HG02970 (cell line): Measurements from ENCODE around the gene PDXK.

Experiments used
- ATAC-seq: cut with Tn5 transposase; IDR thresholded peaks from one replicate; pipeline ENCODE4 v1.9.1; 2021; ENCODE audit warnings: mild to moderate bottlenecking, moderate library complexity, moderate number of reproducible peaks; ENCODE audit not compliant: unreplicated experiment, low FRiP score

Gene PDXK

DNA sequence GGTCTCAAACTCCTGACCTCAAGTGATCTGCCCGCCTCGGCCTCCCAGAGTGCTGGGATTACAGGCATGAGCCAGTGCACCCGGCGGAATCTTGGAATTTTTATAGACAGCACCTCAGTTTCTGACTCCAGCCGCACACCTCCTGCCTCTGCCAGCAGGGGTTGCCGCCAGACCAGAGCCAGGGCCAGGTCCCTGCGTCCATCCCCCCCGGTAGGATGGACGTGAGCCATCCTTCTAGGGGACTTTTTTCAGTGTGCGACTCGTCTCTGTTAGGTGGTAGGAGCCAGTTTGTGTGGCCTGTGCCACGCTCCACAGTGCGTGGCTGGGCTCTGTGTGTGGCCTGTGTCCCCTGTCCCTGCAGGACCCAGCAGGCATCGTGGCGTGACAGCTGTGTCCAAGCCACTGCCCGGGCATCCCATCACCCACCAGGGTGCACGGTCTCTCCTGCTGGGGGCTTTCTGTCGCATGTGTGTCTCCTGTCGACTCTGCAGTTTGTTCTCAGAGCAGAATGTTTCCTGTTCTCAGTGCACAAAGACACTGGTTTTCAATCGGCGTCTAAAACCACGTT lies 41.5 kb downstream of the PDXK start:
- ATAC-seq: no peak

DNA sequence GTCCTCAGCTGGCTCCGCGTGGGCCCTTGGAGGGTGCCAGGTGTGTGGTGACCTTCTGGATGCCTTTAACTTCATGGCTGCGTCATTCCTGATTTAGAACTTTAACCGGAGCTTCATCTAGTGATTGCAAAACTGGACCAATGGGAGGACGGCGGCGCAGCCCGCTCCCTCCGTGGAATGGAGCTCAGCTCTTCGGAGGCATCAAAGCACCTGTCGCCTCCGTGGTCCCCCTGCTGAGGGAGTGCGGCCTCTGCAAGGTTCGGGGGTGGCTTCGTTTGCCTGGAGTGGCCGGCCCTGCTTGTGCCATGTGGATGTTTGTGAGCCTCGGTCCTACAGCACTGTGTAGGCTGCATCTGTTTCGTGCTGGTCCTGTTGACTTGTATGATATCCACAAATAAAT lies 43.0 kb downstream of the PDXK start:
- ATAC-seq: no peak

DNA sequence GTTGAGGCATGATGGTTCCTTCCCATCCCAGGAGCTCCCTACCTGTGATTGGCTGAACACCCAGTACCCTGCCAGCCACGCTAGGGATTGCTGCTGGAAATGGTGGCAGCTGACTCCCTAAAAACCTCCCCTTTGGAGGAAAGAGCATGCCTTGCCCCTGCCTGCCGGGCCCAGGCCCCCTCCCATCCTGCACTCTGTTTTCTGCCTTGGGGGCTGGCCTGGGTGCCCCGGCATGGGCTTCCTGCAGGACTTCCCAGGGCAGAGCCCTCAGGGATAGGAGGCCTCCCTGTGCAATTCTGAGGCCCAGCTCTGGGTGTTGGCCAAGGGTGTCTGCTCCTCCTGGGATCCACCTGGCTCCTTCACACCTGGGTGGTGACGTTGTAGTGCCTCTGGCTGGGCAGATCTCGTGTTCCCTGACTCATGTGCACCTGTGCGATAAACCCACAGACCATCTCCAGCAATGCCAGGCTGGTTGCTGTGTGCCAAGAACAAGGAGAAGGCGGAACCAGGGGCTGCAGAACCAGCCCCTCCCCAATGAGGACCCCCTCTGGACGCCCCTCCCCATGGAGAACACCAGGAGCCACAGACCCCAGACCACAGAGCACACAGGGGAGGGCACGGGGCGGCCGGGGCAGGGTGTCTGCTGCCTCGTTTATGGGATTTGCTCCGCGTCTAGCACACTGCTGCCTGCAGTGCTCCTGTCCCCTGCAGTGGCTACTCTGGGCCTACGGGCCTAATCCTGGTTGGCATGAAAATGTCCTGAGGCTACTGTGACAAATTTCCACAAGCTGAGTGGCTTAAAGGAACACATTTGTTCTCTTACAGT lies 43.6 kb downstream of the PDXK start:
- ATAC-seq: no peak

DNA sequence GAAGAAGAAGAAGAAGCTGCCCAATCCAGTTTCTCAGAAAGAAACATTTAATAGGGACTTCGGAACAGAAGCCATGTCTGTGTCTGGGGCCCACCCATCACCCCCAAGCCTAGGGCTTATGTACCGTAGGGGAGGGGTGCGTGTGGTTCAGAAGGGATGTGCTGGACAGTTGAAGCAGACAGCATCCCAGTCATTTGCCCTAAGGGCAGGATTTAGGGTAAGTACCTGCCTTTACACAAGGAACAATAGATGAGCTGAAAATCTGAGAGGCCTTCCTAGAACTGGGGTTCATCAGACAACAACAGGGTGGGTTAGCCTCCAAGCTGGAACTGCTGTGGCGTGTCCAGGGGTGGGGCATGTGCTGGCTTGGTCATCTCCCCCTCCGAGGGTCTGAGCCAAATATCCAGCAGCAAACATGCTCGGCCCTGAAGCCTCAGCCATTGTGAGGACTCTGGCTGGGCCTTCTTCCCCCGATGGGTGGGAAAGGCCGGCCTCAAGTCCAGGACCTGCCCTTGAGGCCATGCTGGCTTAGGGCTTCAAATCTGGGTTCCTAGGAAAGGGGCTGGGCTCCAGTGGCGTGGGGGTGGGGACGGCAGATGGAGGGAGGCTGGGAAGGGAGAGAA lies 45.1 kb downstream of the PDXK start:
- no peak for ATAC-seq

DNA sequence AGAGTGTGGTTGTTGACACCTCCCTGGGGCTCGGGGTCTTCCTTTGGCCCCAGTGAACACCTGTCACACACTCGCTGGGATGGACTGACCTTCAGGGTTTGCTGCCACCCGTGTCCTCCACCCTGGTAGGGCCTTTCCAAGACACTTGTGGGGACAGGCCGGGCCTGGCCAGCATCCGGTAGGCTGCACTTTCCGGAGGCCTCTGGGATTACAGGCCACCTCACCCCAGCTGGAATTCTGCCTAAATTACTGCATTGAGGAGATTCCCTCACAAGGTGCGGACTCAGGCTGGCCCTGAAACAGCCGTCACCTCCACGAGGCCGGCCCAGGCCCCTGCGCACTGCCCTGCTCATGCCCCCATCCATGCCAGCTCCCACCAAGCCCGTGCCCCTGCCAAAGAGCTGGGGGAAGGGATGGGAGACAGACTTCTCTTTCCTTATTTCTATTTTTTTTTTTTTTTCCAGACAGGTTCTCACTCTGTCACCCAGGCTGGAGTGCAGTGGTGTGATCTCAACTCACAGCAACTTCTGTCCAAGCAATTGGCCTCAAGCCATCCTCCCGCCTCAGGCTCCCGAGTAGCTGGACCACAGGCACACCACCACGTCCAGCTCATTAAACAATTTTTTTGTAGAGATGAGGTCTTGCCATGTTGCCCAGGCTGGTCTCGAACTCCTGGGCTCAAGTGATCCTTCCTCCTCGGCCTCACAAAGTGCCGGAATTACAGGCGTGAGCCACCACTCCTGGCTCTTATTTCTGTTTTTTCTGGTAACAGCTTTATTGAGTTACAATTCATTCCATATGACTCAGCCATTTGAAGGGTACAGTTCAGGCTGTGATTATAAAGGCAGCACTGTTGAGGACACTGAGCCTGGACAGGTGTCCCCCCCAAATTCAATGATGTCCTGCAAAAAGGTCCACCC lies 45.9 kb downstream of the PDXK start:
- no peak for ATAC-seq

DNA sequence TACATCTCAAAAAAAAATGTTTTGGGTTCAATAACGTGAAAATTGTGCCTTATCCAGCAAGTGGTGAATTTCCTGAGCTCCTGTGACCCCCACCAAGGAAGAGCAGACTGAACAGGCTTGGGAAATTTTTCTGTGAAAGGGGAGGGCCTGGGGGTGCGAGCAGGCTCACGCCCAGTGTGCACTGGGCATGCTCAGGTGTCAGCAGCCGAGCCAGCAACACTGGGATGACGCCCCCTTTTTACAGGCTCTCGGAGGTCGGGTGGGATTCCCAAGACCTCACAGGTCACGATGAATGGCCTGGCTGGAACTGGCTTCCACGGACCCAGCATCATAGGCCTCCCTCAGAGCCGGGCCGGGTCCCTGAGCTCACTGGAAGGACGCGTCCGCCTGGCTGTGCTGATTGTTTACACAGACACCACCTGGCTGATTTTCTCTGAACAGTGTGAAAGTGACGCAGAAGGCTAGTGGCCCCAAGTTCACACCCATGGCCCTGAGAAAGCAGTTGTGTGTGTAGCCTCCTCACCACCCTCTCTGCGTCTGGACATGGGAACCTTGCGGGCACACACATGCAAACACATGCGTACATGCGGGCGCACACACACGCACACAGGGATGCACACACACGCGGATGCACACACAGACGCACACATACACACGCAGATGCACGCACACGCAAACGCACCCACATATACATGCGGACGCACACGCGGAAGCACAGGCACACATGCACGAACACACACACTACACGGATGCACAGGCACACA lies 48.0 kb downstream of the PDXK start:
- no peak for ATAC-seq

DNA sequence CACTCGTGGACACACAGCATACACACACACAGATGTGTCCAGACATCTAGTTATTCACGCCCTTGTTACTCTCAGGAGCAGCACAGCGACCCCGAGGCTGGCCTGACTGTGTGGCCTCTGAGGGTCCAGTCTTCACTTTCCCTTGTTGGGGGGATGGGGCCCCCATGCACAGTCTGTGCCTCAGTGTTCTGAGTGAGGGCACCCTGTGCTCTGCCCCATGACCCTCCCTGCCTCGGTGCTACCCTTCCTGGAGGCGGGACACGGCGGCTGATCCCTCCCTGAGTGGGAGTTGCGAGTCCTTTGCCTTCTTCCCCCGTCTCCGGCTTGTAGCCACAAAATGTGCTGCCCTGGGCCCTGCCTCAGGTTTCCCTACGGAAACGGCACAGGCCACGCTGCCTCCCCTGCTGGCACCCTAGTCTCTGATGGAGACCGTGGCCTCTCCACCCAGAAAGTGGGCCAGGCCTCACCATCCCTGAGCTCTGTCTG lies 48.6 kb downstream of the PDXK start:
- ATAC-seq: no peak

DNA sequence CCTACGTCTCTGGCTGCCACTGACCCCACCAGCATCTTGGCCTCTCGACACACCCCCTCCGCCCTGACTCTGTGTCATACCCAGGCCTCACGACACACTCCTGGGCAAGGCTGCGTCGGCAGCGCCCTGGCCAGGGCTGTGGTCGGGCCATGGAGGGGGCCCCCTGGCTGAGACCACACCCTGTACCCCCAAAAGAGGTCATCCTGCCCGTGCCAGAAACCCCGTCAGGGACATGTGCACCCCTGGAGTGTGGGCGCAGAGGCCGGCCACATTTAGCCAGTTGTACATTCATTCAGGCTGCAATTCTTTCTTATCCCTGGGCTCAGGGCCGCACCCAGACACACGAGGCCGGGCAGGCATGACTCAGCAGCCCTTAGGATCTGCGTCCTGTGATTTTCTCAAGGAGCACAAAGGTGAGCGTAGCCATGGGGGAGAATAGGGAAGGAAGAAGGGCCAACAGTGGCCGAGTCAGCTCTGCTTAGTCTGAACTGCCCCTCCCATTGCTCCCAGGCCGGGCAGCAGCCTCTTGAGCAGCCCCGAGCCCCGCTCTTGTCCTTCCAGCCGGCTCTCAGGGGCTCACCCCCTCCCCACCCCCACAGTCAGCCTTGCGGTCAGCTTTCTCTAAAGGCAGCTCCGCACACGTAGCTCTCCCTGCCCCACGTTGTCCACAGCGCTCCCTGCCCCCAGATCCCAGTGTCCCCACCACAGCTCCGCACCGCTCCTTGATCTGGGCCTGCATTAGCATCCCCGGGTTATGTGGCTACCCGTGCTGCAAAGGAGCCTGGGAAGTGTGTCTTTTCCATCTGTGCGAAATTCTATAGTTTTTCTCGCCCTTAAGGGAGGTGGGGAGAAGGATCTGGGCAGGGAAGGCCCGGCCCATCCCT lies 49.3 kb downstream of the PDXK start:
- ATAC-seq: no peak

DNA sequence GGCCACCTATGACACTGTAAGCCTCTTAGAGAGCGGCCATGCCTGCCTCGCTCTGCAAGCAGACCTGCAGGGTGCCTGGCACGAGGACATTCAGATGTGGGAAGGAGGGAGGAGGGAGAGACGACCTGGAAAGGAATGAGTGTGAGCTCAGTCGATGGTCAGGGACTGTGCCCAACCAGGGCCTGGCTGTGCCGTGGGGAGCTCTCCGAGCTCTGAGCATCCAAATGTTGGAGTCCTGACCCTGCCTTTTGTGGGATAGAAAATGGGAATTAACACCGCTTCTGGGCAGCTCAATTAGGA lies 49.9 kb downstream of the PDXK start:
- ATAC-seq: no peak

DNA sequence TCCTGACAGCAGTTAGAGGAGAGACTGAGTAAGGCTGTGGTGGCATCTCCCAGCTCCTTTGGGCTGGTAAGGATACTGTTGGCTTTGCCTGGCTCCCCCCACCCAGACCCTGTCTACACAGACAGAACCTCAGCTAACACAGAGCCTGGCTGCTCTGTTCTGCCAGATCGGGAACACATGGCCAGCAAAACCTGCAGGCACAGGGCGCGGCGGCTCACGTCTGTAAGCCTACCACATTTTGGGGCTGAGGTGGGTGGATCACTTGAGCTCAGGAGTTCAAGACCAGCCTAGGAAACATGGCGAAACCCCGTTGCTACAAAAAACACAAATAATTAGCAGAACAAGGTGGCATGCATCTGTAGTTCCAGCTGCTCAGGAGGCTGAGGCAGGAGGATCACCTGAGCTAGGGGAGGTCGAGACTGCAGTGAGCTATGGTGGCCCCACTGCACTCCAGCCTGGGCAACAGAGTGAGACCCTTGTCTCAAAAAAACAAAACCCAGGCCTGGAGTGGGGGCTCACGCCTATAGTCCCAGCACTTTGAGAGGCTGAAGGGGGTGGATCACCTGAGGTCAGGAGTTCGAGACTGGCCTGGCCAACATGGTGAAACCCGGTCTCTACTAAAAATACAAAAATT lies 50.5 kb downstream of the PDXK start:
- no peak for ATAC-seq

DNA sequence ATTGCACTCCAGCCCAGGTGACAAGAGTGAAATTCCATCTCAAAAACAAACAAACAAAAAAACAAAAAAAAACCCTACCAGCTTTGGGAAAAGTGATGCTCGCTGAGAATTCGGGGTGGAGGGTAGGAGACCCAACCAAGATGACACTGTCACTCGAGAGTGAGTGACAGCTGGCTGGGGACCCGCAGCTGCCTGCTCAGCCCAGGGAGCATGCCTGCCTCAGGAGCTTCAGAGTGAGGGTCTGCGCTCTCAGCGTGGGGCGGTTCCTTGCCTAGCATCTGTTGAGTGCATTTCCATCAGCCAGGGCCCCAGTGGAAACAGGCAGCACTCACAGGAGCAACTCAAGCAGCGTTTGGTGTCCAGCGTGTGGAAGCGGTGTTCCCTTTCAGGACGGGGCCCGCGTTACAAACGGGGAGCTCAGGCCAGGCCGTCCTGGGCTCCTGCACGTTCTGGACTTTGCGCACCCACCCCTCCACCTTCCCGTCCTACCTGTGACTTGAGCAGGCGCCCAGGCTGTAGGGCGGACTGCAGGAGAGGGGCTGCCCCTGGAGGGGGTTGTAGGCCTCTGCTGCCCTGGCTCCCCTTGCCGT lies 51.2 kb downstream of the PDXK start:
- ATAC-seq: no peak

DNA sequence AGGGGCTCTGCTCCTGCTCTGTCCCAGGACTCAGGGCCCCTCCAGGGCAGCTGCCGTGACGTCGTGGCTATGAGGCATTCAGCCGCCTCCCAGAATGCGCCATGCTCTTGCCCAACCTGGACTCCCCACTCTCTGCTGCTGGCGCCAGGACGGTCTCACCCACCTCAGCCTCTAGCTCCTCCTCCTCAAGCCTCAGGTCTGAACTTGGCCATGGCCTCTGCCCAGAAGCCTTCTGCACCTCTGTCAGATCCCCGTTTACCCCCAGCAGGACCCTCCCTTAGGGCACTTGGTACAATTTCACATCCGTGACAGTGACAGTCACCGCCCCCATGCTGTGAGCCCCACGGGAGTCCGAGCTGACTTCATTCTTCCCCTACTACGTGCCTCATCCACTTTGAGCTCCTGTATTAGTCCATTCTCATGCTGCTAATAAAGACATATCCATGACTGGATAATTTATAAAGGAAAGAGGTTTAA lies 52.3 kb downstream of the PDXK start:
- ATAC-seq: no peak

DNA sequence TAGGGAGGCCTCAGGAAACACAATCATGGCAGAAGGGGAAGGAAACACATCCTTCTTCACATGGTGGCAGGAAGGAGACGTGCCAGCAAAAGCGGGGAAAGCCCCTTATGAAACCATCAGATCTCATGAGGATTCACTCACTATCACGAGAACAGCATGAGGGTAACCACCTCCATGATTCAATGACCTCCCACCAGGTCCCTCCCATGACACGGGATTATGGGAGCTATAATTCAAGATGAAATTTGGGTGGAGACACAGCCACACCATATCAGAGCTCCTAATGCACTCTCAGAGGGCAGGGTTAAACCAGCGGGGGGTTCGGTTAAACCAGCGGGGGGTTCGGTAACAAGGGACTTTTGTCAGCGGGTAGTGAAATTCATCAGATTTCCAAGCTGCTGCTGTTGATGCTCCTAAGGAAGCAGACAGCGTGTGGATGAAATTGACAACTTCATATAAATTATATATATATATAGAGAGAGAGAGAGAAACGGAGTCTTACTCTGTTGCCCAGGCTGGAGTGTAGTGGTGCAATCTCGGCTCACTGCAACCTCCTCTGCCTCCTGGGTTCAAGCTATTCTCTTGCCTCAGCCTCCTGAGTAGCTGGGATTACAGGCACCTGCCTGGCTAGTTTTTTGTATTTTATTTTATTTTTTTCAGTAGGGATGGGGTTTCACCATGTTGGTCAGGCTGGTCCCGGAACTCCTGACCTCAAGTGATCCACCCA lies 52.9 kb downstream of the PDXK start:
- ATAC-seq: no peak

DNA sequence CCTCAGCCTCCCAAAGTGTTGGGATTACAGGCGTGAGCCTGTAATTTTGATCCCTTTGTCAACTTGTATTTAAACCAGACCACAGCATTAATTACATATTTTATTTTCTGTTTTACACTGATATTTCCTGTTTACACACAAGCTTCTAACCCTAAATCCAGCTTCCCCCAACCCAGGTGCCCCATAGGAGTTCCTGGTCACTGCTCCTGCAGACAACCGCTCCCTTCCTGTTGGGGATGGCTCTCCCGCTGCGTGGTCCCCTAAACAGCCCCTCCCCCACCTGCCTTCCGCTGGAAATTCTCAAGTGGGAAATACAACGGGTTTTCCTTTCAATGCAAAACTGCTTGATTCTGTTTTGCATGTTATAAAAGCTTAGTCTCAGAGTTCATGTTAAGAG lies 53.5 kb downstream of the PDXK start:
- ATAC-seq: no peak

DNA sequence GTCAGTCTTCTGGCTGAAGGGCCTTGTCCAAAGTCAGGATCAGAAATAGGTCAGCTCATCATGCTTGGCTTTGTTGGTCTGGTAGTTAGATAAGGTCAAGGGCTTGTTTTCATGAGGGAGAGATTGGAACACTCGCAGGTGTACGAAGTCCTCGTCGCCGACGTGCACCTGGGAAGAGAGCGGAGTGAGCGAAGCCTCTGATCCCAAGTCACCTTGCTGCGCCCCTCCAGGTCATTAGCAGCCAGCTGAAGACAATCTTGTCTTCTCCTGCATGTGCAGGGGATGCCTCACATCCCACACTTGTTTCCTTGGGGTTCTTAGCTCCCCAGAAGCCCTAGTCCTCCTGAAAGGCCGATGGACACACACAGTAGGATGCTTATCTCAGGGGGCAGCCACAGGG lies 55.2 kb downstream of the PDXK start:
- ATAC-seq: no peak

DNA sequence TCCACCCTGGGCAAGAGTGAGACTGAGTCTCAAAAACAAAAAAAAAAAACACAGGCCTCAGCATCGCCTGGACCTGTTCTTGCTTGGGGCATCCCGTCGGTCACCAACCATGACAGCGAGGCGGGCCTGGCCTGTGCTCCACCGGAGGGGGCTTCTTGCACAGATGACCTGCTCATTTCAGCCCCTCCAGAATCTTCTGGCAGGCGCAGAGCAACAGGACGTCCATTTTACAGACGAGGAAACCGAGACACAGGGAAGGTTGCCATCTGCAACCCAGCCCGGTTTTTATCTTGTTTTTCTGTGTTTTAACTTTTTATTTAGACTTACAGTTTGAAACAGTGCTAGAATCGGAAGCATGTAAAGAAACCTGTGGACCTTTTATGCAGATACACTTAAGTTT lies 56.3 kb downstream of the PDXK start:
- ATAC-seq: no peak

DNA sequence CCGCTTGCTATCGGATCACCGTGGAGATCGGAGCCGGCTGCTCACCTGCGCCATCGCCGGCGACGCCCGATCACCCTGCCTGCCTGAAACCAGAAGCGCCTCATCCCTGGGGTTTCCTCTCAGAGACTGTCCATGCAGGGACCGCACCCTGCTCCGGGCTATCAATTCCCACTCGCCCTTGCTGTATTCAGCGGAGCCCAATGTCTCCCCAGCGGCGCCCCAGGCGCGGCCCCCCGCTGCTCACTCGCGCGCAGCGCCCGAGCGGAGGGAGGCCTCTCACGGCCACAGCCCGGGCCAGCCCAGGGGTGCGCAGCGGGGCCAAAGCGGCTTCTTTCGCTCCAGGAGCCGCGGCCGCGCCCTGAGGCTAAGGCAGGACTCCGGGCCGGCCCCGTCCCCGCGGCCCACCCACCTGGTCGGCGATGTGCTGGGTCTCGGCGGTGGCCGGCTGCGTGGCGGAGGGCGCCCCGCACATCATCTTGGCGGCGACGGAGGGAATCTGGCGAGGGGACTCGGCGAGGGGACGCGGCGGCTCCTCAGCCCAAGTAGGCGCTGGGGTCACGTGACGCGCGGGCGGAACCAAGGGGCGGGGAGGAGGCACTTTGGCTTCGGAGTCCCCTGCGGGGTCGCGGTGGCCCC lies 57.0 kb downstream of the PDXK start, which contains the start of gene CSTB:
TSS of gene CSTB (minus strand) at position 514 of the 636 bp plus-strand sequence. CDS start at position 475, 39 bp downstream.
- peak; percentile 70 for ATAC-seq
